HG02759 (cell line): ENCODE measurements around the gene KCNQ4.

Experiments used
- ATAC-seq: cut with Tn5 transposase; IDR thresholded peaks from one replicate; pipeline ENCODE4 v1.9.1; 2021; ENCODE audit warnings: mild to moderate bottlenecking, moderate library complexity; ENCODE audit not compliant: unreplicated experiment

The KCNQ4 gene

DNA sequence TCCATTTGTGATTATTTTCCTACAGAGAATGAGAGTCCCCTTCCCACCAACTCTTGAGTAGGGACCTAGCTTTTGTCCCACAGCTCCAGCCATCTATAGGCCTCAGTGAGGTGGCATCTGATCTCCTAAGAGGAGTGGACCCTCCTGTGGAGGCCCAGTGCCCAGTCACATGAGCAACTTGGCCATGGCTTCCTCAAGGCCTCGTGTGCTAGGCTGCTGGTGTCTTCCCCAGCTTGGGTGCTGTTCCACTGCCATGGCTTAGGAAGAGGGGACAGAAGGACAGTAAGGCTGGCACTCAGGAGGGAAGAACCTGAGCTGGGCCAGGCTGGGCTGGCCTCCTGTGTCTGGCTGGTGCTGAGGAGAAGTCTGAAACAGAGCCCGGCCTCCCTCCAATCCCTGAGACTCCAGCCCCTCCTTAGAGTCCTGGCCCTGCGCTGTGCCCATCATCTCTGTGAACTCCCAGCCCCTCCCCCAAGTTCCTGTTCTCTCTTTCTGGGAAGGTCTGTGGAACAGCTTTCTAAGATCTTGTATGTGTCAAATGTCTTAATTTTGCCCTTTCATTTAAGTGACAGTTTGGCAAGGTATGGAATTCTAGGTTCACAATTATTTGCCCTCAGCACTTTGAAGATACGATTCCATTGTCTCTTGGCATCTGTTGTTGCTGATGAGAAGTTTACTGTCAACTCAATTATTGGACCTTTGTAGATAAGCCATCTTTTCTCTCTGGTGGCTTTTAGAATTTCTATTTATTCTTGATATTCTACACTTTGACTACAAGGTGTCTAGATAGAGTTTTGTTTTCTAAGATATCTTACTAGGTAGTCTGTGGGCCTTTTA is 7.1 kb upstream of the KCNQ4 start:
- no peak for ATAC-seq

DNA sequence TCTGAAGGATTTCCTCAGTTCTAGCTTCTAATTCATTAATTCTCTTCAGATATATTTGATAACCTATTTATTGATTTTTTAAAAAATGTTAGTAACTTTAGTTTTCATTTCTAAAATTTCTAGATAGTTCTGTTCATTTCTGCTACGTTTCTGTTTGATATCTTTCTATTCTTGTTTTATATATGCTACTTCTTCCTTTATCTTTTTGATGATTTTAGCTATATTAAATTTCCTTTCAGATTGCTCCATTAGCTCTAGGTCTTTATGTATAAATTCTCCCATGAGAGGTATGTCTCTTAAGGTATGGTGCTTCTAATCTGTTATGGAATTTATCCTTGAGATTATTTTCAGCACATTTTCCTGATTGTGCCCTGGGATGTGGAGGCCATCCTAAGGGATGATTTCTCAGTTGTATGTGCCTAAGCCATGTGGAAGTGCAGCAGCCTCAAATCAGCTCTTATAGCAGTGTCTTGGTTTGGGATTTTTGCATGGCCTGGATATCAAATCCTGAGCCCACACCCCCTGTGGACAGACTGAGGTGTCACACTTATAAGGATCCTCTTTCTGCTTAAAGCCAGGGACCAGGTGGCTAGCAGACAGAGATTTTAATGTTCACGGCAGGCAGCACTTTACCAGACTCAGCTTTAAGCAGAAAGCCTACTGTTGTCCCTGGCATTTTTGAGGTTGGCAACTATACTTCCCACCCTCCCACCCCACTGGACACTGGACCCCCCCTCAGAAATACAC is 6.2 kb upstream of the KCNQ4 start:
- ATAC-seq: no peak

DNA sequence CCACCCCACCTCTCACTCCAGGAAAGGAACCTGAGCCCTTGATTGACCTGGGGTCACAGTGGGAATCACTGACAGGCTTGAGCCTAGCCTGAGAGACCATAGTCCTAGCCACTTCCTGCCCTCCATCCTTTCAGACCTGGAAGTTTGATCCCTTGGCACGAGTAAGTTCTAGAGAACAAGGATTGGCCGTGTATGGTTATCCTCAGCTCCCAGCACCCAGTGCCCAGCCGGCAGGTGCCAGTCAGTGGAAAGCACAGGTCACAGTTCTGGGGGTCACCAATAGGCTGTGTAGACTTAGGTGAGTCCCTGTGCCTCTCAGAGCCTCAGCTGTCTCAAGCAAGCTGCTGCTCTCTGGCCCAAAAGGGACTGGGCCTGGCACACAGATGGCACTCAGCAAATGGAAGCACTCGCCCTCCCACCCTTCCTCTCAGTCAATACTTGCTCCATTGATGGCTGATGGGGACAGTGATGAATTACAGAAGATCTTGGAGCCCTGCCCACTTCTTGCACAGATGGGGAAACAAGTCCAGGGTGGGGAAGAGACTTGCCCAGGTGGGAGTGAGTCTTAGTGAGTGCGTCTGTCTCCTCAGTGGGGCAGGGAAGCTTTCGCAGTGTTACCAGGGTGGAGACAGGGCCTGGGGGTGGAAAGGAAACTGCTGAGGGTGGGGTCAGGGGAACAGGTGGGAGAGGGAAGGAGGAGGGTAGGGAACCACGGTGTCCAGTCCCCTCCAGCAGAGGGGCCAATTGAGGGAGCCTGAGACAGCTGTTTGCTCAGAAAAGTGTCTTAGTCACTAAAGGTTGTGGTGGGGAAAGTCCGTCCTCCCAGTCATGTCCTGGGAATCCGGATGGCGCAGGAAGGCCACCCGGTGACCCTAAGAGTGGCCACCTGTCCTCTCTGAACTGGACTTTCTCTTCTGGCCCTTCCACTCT is 2.6 kb upstream of the KCNQ4 start:
- no peak for ATAC-seq

DNA sequence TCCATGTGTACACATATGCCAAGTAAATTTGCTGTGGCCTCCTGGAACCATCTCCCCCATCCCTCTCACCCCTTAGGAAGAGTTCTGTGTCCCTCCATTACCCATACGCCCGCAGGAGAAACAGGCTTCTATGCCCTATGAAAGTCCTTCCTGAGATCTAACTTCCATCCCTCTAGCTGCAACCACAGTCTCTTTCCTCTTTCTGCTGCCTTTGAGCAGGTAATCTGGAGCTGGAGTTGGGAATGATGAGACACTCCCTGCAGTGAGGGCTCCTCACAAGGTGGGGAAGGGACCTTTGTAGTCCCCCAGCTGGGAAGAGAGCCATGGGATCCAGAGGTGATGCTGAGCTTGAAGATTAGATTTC is 2.0 kb upstream of the KCNQ4 start:
- no peak for ATAC-seq

DNA sequence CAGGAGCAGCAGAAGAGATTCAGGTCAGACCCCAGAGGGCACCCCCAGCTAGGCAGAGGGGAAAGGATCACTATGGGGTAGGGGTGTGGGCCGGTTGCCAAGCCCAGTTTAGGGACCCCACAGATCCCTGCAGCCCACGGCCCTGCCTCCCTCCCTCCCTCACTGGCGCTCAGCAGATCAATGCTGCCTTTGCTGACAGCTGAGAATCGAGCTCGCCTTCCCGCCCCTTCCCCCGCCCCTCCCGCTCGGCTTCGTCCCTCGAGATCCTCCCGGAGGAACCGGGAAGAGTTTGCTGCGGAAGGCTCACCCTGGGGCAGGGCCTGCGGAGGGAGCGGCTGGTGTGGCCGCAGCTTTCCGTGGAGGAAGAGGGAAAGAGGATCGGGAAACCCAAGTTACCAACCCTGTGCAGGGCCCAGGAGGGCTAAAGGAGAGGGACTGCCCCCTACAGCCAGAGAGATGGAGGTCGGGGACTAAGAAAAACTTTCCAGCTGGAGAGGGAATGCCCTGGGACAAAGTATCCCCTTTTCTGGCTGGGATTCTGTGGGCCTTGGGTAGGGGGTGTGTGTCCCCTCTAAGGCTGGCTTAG is 1.1 kb upstream of the KCNQ4 start:
- no peak for ATAC-seq

DNA sequence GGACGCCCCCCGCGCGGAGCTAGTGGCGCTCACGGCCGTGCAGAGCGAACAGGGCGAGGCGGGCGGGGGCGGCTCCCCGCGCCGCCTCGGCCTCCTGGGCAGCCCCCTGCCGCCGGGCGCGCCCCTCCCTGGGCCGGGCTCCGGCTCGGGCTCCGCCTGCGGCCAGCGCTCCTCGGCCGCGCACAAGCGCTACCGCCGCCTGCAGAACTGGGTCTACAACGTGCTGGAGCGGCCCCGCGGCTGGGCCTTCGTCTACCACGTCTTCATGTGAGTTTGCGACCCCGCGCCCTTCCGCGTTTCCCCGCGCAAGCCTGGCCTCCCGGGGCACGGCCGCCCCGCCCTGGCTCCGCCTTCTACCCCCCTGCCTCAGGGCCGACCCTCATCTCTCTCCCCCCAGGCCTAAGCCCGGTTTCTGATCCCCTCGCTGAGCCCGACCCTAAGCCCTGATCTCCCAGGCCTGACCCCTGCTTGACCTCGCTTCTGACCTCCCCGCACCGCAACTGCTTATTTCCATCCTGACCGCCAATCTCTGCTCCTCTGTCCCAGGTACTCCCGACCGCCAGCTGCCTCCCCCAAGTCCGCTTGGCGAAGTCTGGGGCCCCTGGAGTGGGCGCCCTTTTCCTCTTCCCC is 669 bp downstream of the KCNQ4 start:
- ATAC-seq: no peak

DNA sequence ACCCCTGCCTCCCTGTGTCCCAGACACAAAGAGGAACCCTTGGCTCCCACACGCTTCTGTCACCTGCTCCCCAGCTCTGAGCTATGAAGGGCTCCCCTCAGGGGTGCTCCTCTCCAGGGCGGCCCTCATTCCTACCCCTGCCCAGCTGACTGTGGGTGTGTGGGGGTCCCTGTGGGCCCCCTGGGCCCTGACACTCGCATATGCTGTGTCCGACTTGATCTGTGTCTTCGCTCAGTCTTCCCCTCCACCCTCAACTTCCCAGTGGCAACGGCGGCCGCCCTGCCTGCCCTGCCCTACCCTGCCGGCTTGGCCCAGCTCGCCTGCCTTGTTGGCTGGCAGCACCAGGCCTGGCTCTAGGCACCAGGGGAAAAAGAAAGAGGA is 1.2 kb downstream of the KCNQ4 start:
- no peak for ATAC-seq

DNA sequence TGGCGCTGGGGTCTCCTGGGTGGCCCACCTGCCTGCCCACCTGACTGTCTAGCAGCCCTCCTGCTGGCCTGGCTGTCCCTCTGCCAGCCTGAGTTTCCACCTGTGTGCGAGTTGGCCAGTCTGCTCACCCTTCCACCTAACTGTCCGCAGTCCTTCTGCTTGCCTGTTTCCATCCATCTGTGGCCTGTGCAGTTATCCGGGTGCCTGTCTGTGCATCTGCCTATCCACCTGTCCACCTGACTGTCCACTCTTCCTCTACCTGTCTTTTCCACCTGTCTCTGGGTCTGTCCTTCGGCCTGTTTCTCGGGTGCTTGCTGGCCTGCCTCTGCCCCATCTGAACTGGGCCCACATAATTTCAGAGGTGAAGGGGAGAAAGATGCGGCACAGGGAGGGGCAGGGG is 1.9 kb downstream of the KCNQ4 start:
- ATAC-seq: no peak

DNA sequence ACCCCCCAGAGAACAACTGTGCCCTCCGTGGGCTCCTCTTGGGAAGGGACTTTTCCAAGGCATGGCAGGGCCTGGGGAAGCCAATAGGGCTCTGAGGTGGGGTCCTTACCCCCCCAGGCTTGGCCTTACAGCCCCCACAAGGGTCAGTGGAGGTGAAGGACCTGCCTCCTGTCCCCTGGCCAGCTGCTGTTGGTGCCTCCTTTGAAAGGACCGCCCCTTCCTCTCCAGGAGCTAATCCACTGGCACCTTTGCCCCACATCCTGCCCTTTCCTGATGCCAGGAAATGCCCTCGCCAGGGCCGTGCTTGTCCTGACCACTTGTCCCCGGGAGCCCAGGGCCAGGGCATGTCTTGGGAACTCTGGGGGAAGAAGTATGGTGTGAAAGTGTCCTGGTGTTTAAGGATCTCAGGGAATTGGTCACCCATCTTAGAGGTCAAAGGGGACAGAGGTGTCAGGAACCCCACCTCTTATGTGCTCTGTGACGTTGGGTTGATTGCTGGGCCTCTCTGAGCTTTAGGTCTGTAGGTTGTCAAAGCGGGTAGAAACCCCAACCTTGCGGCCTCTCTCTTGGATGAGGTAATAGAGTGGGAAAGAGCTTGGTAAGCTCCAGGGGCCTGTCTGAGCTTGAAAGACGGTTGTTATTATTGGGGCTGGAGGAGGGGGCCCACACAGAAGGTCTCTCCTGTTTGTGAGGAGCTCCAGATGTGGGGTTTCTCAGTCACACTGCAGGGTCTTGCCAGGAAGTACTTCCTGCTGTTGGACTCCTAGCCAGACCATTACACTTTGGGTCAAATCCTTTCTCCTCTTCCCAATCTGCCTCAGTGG is 2.8 kb downstream of the KCNQ4 start:
- no peak for ATAC-seq

DNA sequence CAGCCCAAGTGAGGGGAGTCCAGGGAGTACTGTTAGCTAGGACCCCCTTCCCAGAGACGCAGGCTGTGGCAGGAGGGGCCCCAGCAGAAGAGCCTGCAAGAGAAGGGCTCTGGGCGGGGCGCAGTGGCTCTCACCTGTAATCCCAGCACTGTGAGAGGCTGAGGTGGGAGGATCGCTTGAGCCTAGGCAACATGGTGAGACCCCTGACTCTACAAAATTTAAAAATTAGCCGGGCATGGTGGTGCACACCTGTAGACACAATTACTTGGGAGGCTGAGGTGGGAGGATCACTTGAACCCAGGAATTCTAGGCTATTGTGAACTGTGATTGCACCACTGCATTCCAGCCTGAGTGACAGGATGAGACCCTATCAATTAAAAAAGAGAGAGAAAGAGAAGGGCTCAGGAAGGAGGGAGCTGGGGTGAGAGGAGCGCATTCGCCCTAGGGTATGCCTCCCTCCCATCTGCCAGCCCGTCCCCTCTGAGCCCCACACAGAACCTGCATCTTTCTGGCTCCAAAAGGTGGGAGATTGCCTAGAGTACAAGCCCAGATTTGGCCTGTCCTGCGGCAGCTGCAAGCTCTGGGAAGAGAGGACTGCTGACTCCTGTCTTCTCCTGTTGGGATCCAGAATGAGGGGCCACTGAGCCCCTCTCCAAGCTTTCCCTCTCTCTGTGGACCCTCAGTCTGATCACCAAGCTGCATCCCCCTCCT is 3.6 kb downstream of the KCNQ4 start:
- ATAC-seq: no peak

DNA sequence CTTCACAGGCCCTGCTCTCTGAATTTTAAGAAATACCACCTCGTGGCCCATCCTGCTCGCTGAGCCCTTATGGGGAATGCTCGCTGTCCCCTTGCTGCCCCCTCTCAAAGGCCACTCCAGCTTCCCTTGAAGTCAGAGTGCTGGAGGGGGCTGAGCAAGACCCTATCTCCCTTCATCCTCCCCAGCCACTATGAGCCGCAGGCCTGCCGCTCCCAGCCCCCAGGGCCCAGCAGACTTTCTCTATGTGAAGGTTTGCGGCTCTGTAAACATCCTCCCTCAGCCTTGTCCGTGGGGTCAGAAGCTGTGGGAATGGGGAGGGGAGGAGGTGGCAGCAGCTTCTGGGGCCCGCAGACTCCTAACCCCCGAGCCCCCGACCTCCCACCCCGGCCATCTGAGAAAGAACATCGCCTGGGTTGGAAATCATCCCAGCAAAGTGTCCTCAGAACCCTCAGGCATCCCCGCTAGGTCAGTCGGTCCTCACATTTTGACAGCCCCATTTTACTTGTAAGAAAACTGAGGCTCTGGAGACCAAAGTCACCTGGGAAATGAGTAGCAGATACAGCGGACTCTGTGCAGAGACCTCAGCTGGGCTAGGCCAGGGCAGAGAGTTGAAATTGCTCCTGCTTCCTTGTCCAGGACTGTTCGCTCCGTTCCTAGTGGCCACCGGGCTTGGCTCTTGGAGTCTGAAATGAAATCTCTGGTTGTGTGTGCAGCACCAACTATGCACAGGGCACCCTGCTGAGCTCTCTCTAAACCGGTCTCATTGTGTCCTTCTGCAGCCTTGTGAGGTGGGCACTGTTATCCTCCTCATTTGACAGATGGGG is 4.4 kb downstream of the KCNQ4 start:
- ATAC-seq: no peak

DNA sequence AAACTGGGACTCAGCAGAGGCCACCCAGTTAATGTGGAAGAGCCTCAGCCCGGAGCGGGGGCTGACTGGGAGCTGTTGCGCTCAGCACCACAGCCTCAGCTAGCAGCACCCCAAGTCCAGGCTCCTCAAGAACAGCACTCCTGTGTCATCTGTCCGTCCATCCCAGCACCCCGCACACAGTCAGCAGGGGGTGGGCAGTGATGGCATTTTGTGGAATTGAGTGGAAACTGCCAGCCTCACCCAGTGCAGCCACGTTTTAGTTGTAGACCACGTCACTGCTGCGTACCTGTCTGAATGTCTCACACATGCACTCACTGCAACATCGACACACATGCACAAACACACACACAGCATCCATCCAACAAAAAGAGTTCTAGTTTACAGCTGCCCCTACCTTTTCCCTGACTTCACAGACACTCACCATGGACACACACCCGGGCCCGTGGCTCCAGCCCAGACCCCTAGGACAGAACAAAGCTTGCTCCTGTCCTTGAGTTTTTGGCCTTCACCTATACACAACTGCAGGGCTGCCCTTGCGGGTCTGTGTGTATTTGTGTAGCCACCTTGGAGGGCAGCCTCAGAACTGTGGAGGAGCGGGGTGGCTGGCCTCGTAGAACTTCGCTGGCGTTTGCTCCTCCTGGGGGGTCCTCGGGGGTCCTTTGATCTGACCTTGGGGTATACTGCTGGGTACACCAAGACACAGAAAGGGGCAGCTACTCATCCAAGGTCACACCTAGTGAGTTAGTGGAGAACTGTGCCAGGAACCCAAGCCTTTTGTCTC is 5.2 kb downstream of the KCNQ4 start:
- no peak for ATAC-seq

DNA sequence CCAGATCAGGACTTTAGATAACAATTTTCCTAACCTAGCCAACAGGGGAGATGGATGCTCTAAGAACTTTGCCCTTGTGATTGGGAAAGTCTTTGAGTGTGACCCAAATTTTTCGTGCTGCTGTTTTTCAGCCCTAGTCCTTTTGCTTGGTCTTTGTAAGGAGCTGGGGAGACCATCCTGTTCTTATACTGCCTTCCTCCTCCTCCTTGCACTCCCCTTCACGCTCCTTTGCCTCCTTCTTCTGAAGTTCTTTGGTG is 5.7 kb downstream of the KCNQ4 start:
- no peak for ATAC-seq

DNA sequence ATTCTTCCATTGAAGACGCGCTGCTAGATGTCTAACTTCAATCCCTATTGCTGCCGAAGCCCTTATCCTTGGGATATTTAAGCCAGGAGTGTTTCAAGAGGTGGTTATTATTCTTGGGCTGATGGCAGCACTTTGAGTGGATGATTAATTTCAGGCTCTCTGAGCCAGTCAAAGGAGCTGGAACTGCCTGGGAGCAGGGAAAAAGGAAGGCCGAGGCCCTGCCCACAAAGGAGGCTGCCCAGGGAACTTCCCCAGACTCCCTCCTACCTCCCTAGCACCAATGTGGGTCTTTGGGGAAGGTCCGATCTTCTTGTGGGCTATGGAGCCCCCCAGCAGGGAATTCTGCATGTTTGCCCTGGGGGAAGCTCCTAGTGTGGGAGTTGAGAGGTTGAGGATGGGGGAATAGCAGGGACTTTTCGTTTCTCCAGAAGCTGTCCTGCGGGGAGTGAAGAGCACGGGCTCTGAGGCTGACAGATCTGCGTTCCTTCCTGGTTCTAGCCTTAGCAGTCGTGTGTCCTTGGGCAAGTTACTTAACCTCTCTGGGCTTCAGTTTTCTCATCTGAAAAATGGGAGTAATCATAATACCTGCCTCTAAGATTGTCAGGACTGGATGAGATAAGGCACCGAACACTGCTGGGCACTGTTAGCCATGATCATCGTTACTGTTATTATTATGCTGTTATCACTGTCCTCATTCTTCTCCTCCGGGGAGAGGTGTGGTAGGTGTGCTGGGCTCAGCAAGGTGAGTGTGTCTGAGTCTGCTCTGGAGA is 6.3 kb downstream of the KCNQ4 start:
- no peak for ATAC-seq

DNA sequence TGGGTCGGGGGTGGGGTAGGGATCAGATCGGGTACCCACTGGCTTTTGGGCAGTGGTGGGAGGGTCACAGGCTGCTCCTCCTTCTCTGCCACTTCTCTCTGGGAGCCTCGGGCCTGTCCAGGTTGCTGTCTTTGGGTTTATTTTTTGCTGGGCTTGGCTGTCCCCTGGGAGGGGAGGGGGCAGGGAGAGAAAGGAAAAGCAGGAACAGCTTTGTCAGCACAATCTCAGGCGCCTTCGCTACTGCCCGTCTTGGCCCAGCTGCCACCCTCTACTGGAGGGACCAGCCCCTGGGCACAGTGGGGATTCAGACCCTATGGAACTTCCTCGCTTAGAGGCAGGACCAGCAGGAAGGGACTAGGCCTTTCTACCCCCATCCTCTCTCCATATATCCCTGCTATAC is 8.4 kb downstream of the KCNQ4 start:
- ATAC-seq: no peak

DNA sequence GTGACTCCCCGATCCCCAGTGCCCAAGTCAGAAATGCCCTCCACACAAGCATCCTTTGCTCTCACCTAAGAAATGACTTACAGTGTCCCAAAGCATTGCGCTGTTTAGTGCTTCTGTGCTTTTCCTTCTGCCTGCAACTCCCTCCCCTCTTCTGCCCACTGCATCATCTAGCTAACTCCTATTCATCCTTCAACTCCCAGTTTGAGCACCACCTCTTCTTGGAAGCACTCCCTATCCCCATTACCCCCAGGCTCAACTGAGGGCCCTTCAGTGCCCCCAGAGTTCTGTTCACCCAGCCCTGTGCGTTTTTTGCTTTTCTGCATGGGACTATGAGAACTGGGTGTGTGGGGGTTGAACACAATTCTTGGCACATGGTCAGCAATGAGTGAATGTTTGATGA is 10.0 kb downstream of the KCNQ4 start:
- no peak for ATAC-seq

DNA sequence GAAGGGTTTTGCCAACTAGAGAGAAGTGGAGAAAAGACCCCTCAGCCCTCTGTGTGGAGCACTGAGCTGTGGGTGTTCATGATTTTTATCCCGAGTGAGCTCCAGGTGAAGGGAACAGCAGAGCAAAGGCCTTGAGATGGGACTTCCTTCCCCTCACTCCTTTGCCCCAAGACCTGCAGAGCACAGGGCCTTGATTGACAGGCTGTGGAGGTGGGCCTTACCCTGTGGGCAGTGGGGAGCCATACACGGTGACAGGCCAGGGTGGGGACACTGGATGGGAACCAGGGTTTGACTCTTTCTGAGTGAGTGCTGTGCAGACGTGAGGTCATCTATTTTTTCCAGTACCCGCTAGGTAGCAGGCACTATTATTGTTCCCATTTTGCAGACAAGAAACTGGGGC is 10.5 kb downstream of the KCNQ4 start:
- no peak for ATAC-seq
